Lung (tissue), 12 donors: Measurements from ENCODE around the gene MLEC. TPM values are rescaled to one million over a fixed set of nuclear protein-coding genes. Genes with fewer than 3 reads are reported as not detected.

Source experiments
- ATAC-seq: fragments of 200-7000 bp; cut with Tn5 transposase; one replicate; pipeline ENCODE4 v1.9.1; 2020; ENCODE audit warnings: moderate number of reproducible peaks; ENCODE audit not compliant: insufficient read depth, low FRiP score
- DNase-seq, 3 donors: peaks; one replicate each; pipeline ENCODE4 v3.0.0-alpha.2; 2013 to 2017
- H3K27ac ChIP-seq, 2 donors: one replicate each; pipeline ENCODE4 v1.5.1; 2013; ENCODE audit warnings: mild to moderate bottlenecking in 2 of 2, moderate library complexity in 2 of 2, control low read depth in 1 of 2, inconsistent platforms in 1 of 2, low read depth in 1 of 2, low read length in 1 of 2
- H3K27me3 ChIP-seq, 3 donors: one replicate each; pipeline ENCODE4 v1.5.1; 2013; ENCODE audit warnings: low read length in 2 of 3; ENCODE audit not compliant: control insufficient read depth in 3 of 3, insufficient read depth in 3 of 3
- H3K36me3 ChIP-seq, 4 donors: one replicate each; pipeline ENCODE4 v1.5.1; 2013; ENCODE audit warnings: low read length in 4 of 4, mild to moderate bottlenecking in 1 of 4, moderate library complexity in 1 of 4; ENCODE audit not compliant: control insufficient read depth in 4 of 4, insufficient read depth in 4 of 4
- H3K4me1 ChIP-seq, 5 donors: one replicate each; pipeline ENCODE4 v1.5.1; 2013; ENCODE audit warnings: low read length in 5 of 5, mild to moderate bottlenecking in 2 of 5, moderate library complexity in 1 of 5; ENCODE audit not compliant: control insufficient read depth in 5 of 5, insufficient read depth in 5 of 5
- H3K4me3 ChIP-seq: one replicate; pipeline ENCODE4 v1.5.1; 2013; ENCODE audit warnings: mild to moderate bottlenecking, control low read depth, moderate library complexity
- H3K9ac ChIP-seq, 2 donors: one replicate each; pipeline ENCODE4 v1.5.1; 2013; ENCODE audit warnings: low read length in 2 of 2, control low read depth in 1 of 2; ENCODE audit not compliant: insufficient read depth in 1 of 2
- H3K9me3 ChIP-seq, 4 donors: one replicate each; pipeline ENCODE4 v1.5.1; 2013; ENCODE audit warnings: low read length in 3 of 4, mild to moderate bottlenecking in 1 of 4, moderate library complexity in 1 of 4; ENCODE audit not compliant: control insufficient read depth in 4 of 4, insufficient read depth in 3 of 4
- WGBS, 2 donors: extraction: QIAGEN DNeasy Blood & Tissue Kit; methylation state at CpG; one replicate each; pipeline ENCODE4 v1.1.7; 2013; 5-methylcytosine and 5-hydroxymethylcytosine counted together
- polyA plus RNA-seq, 2 donors: library from polyadenylated mRNA; stranded (reverse); fragments of 200-250 nt; gene quantifications; one replicate each; pipeline ENCODE4 v1.2.1, GENCODE V29; 2013
- total RNA-seq, 2 donors: library from RNA; depleted of rRNA in 1 of 2; stranded (reverse); fragments of >200 nt in 1 of 2; gene quantifications; one replicate each; pipeline ENCODE4 v1.2.1, GENCODE V29; 2014 to 2021
- TF ChIP-seq, protein P1 (sequence below): IDR thresholded peaks from 2 replicates; pipeline ENCODE4 v1.5.1; 2012; ENCODE audit warnings: mild to moderate bottlenecking; ENCODE audit errors: control extremely low read depth, extremely low read depth
- donor health status: control.
- donor health status: control.
- donor health status: Bipolar disorder and iron deficiency.
- donor health status: healthy.
- donor health status: DM: yes; HTN: yes; CAD: no.

MLEC gene
- total and polyA plus RNA-seq, 4 donors, result 34.1 to 161 (median 53.7) TPM

DNA sequence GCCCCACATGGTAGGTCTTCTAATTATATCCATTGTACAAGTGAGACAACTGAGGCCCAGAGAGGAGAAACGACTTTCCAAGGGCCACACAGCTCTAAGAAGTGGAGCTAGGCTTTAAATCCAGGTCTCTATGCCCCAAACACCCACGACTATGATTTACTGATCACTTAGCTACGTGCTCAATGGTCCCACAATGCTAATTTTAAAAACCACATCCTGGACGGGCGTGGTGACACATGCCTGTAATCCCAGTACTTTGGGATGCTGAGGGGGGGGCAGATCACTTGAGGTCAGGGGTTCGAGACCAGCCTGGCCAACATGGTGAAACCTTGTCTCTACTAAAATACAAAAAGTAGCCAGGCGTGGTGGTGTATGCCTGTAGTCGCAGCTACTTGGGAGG, 8.4 kb upstream of the MLEC start:
- TF ChIP-seq, protein P1, sequence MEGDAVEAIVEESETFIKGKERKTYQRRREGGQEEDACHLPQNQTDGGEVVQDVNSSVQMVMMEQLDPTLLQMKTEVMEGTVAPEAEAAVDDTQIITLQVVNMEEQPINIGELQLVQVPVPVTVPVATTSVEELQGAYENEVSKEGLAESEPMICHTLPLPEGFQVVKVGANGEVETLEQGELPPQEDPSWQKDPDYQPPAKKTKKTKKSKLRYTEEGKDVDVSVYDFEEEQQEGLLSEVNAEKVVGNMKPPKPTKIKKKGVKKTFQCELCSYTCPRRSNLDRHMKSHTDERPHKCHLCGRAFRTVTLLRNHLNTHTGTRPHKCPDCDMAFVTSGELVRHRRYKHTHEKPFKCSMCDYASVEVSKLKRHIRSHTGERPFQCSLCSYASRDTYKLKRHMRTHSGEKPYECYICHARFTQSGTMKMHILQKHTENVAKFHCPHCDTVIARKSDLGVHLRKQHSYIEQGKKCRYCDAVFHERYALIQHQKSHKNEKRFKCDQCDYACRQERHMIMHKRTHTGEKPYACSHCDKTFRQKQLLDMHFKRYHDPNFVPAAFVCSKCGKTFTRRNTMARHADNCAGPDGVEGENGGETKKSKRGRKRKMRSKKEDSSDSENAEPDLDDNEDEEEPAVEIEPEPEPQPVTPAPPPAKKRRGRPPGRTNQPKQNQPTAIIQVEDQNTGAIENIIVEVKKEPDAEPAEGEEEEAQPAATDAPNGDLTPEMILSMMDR, result no peak
- H3K4me1 ChIP-seq, result peaks cover 0 to 2% (median 0%) of the 10 kb centered on the region in 5 donors

DNA sequence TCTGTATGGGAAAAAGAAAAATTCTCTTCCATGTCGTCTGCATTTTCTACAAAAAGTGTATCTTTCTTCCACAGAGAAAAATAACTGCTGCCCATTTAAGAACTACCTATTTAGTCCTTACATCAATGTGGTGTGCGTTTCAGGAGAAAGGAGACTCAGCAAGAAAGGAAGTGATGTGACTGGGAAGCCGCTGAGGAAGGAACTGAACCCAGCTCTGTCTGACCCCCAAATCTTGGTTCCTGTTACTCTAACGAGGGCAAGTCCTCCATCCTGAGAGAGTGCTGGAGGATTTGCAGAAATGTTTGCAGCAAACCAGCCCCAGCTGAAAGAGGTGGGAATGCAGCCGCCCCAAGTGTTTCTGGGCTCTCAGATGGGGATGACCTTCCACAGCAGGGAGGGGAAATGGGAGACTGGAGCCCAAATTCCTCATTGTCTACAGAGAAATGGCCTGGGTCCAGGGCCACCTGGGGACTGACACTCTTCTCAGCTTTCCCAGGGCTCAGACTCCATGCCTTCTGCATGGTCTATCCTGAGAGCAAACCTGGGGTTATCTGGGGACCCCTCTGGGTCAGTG, 6.7 kb upstream of the MLEC start:
- TF ChIP-seq, protein P1, result no peak
- Histone ChIP-seq H3K27ac (no peak overlapping the region), H3K9me3 (no peaks in the 10 kb centered on the region), H3K9ac (no peak overlapping the region), H3K36me3 (no peaks in the 10 kb centered on the region), H3K4me1 (peaks cover 0 to 2% (median 0%) of the 10 kb centered on the region in 5 donors), H3K27me3 (no peaks in the 10 kb centered on the region), H3K4me3 (no peak overlapping the region)
- ATAC-seq (no peak), DNase-seq (no peak)
- WGBS, 2 donors, result 33 to 49% methylated on average over 5 of the region's 5 CpGs

More for the DNA sequence above, 8.4 kb upstream of the MLEC start:
- Histone ChIP-seq H3K36me3 (no peaks in the 10 kb centered on the region), H3K9me3 (no peaks in the 10 kb centered on the region), H3K27ac (peak overlapping the region in 1 of 2 donors; percentile 36), H3K4me3 (no peak overlapping the region), H3K27me3 (no peaks in the 10 kb centered on the region), H3K9ac (no peak overlapping the region)
- no peak for ATAC-seq
- WGBS, 2 donors, result 64 to 72% methylated on average over 8 of the region's 8 CpGs
- DNase-seq, result no peak

DNA sequence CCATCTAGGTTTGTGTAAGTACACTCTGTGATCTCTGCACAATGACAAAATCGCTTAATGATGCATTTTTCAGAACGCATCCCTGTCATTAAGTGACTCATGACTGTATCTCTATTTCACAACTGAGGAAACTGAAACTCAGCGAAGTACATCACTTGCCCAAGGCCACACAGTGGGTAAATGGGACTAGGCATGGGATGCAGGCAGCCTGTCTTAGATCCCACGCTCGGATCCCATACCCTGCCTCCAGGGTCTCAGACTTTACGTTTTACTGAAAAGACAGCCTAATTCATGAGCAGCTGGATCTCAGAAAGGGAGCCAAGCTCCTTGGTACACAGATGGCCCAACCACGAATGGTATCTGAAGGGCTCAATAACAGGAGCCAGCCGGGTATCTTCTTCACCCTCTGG, 2.4 kb upstream of the MLEC start:
- Histone ChIP-seq H3K4me3 (no peak overlapping the region), H3K9me3 (no peaks in the 10 kb centered on the region), H3K27ac (no peak overlapping the region), H3K4me1 (peaks cover 4 to 24% (median 10%) of the 10 kb centered on the region in 5 donors), H3K9ac (no peak overlapping the region), H3K27me3 (no peaks in the 10 kb centered on the region), H3K36me3 (no peaks in the 10 kb centered on the region)
- DNase-seq (no peak), ATAC-seq (no peak)
- TF ChIP-seq, protein P1, result no peak
- WGBS, 2 donors, result 66 to 73% methylated on average over 8 of the region's 8 CpGs

DNA sequence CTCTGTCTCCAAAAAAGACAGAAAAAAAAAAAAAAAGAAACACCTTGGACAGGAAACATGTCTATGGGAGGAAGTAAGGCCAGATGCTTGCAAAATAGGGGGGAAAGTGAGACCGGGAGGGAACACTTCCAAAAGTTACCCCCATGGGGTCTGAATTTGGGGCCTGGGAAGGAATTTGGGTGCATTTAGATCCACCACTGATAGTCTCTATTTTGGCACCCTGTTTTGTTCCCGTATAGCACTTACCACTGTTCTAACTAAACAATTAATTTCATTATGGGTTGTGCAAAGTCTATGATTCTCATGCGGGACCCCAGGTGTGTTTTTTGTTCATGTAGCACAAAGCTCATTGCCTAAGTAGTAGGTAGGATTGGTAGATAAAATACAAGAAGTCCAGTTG, 1.4 kb upstream of the MLEC start:
- DNase-seq (no peak), ATAC-seq (no peak)
- TF ChIP-seq, protein P1, result no peak
- no peak overlapping the region for H3K4me3 ChIP-seq
- 35 to 58% methylated on average over 3 of the region's 3 CpGs for WGBS, 2 donors
- peak overlapping the region in 1 of 2 donors; percentile 10 for H3K27ac ChIP-seq
- no peaks in the 10 kb centered on the region for H3K36me3 ChIP-seq
- H3K9ac ChIP-seq, result no peak overlapping the region
- H3K27me3 ChIP-seq, result no peaks in the 10 kb centered on the region
- peaks cover 5 to 32% (median 17%) of the 10 kb centered on the region in 5 donors for H3K4me1 ChIP-seq
- H3K9me3 ChIP-seq, result no peaks in the 10 kb centered on the region
